ENCODE results near the gene PSMD3. TPM values are rescaled to one million over a fixed set of nuclear protein-coding genes. Genes with fewer than 3 reads are reported as not detected.
A peak's percentile ranks its signal among the peaks of the same experiment; 100 is the strongest.

Gene PSMD3
- polyA plus RNA-seq, 4 donors: 87.3 to 122 (median 107) TPM

GRCh38 chr17:40038882-40039513 lies 58.4 kb downstream of the PSMD3 start:
- DNase-seq (ENCODE audit: low read depth in 4 of 4, low spot score in 3 of 4): peak in 2 of 4 donors; percentile 35 to 61

- no peak for DNase-seq (ENCODE audit: low read depth in 4 of 4, low spot score in 3 of 4)
Observed at GRCh38 chr17:40041196-40041595, 60.6 kb downstream of the PSMD3 start.

Other genes starting within 250 kb of the PSMD3 start
- gene GRB7, start 242.9 kb upstream of the PSMD3 start, polyA plus RNA-seq (ENCODE audit: insufficient read length in 4 of 4): 10 to 100 TPM in 3 of 4 donors, 1 to 10 TPM in 1; 2.7 to 48.8 (median 33.1) TPM
- under 1 TPM; 0.23 to 0.35 (median 0.30) TPM for gene IKZF3, start 116.5 kb upstream of the PSMD3 start, polyA plus RNA-seq (ENCODE audit: insufficient read length in 4 of 4)
- not detected for gene ZPBP2, start 112.6 kb upstream of the PSMD3 start, polyA plus RNA-seq (ENCODE audit: insufficient read length in 4 of 4)
- gene GSDMB, start 62.2 kb upstream of the PSMD3 start, polyA plus RNA-seq (ENCODE audit: insufficient read length in 4 of 4): 10 to 100 TPM in 3 of 4 donors, 1 to 10 TPM in 1; 8.2 to 34.0 (median 14.7) TPM
- gene ORMDL3, start 53.2 kb upstream of the PSMD3 start, polyA plus RNA-seq (ENCODE audit: insufficient read length in 4 of 4): 100 to 1,000 TPM in 2 of 4 donors, 10 to 100 TPM in 2; 89.8 to 105 (median 98.7) TPM
- gene LRRC3C, start 53.1 kb upstream of the PSMD3 start, polyA plus RNA-seq (ENCODE audit: insufficient read length in 4 of 4): not detected
- 1 to 10 TPM in 3 of 4 donors, under 1 TPM in 1; 0.20 to 3.7 (median 2.4) TPM for gene GSDMA, start 17.8 kb upstream of the PSMD3 start, polyA plus RNA-seq (ENCODE audit: insufficient read length in 4 of 4)
- gene CSF3, start 34.6 kb downstream of the PSMD3 start, polyA plus RNA-seq (ENCODE audit: insufficient read length in 4 of 4): under 1 TPM in 1 of 4 donors, not detected in 3; 0.23 TPM
- 100 to 1,000 TPM in 2 of 4 donors, 10 to 100 TPM in 2; 83.4 to 132 (median 104) TPM for gene MED24, start 73.6 kb downstream of the PSMD3 start, polyA plus RNA-seq (ENCODE audit: insufficient read length in 4 of 4)
- 10 to 100 TPM; 47.8 to 83.6 (median 52.8) TPM for gene THRA, start 82.2 kb downstream of the PSMD3 start, polyA plus RNA-seq (ENCODE audit: insufficient read length in 4 of 4)
- gene NR1D1, start 119.8 kb downstream of the PSMD3 start, polyA plus RNA-seq (ENCODE audit: insufficient read length in 4 of 4): 1 to 10 TPM; 3.1 to 5.5 (median 4.2) TPM
- 100 to 1,000 TPM; 166 to 177 (median 173) TPM for gene MSL1, start 141.2 kb downstream of the PSMD3 start, polyA plus RNA-seq (ENCODE audit: insufficient read length in 4 of 4)
- 100 to 1,000 TPM in 2 of 4 donors, 10 to 100 TPM in 2; 85.9 to 115 (median 102) TPM for gene CASC3, start 159.7 kb downstream of the PSMD3 start, polyA plus RNA-seq (ENCODE audit: insufficient read length in 4 of 4)
- gene RAPGEFL1, start 196.7 kb downstream of the PSMD3 start, polyA plus RNA-seq (ENCODE audit: insufficient read length in 4 of 4): 10 to 100 TPM in 2 of 4 donors, 1 to 10 TPM in 2; 6.1 to 14.4 (median 10.0) TPM
- 10 to 100 TPM; 19.8 to 32.2 (median 29.9) TPM for gene WIPF2, start 238.5 kb downstream of the PSMD3 start, polyA plus RNA-seq (ENCODE audit: insufficient read length in 4 of 4)